HepG2 (cell line): ENCODE data around the gene HCRT. TPM values are rescaled to one million over a fixed set of nuclear protein-coding genes. Genes with fewer than 3 reads are reported as not detected.

Experiments used
- CAMTA2 ChIP-seq: sonication (generic); formaldehyde crosslinking; IDR thresholded peaks from 2 replicates; pipeline ENCODE4 v1.4.0; 2020; ENCODE audit warnings: mild to moderate bottlenecking, missing genetic modification reagents, borderline replicate concordance
- CREB1 ChIP-seq, 2 experiments: fragments of 450-650 bp in 1 of 2; IDR thresholded peaks; 2 replicates each; pipeline ENCODE4 v1.6.1; 2016 to 2017; ENCODE audit warnings: control low read depth in 1 of 2, mild to moderate bottlenecking in 1 of 2, missing compliant biosample characterization in 1 of 2, missing genetic modification characterization in 1 of 2
- ELF4 ChIP-seq: sonication (generic); formaldehyde crosslinking; IDR thresholded peaks from 2 replicates; pipeline ENCODE4 v1.5.0; 2020; ENCODE audit warnings: missing genetic modification reagents, mild to moderate bottlenecking, moderate library complexity, borderline replicate concordance
- HCFC1 ChIP-seq: fragments of 150-350 bp; IDR thresholded peaks from 2 replicates; pipeline ENCODE4 v1.6.1; 2014; ENCODE audit warnings: low read depth, low read length
- JUND ChIP-seq: sonication (generic); formaldehyde crosslinking; IDR thresholded peaks from 2 replicates; pipeline ENCODE4 v1.8.0; 2022; ENCODE audit warnings: mild to moderate bottlenecking, missing genetic modification reagents
- KDM2A ChIP-seq: sonication (generic); formaldehyde crosslinking; IDR thresholded peaks from 2 replicates; pipeline ENCODE4 v1.4.0; 2020; ENCODE audit warnings: low read depth, missing genetic modification reagents, borderline replicate concordance
- MAF1 ChIP-seq: sonication (generic); formaldehyde crosslinking; IDR thresholded peaks from 2 replicates; pipeline ENCODE4 v1.5.0; 2020; ENCODE audit warnings: missing genetic modification reagents, borderline replicate concordance
- MED8 ChIP-seq: sonication (generic); formaldehyde crosslinking; IDR thresholded peaks from 2 replicates; pipeline ENCODE4 v1.8.1; 2023; ENCODE audit warnings: mild to moderate bottlenecking, missing genetic modification reagents; ENCODE audit not compliant: insufficient replicate concordance
- MXD3 ChIP-seq: IDR thresholded peaks from 2 replicates; pipeline ENCODE4 v1.6.1; 2016; ENCODE audit warnings: mild to moderate bottlenecking, missing biosample characterization, missing genetic modification reagents
- MYNN ChIP-seq: sonication (generic); formaldehyde crosslinking; IDR thresholded peaks from 2 replicates; pipeline ENCODE4 v1.4.0; 2020; ENCODE audit warnings: mild to moderate bottlenecking, low read depth, missing genetic modification reagents
- NKX3-1 ChIP-seq: sonication (generic); formaldehyde crosslinking; IDR thresholded peaks from 2 replicates; pipeline ENCODE4 v1.5.0; 2020; ENCODE audit warnings: missing genetic modification reagents
- PBX3 ChIP-seq: sonication (generic); formaldehyde crosslinking; IDR thresholded peaks from 2 replicates; pipeline ENCODE4 v1.8.1; 2023; ENCODE audit warnings: missing genetic modification reagents, inconsistent platforms, borderline replicate concordance
- PITX1 ChIP-seq: sonication (generic); formaldehyde crosslinking; IDR thresholded peaks from 2 replicates; pipeline ENCODE4 v1.5.1; 2020; ENCODE audit warnings: mild to moderate bottlenecking, missing genetic modification reagents
- SRY ChIP-seq: sonication (generic); formaldehyde crosslinking; IDR thresholded peaks from 2 replicates; pipeline ENCODE4 v1.8.0; 2022; ENCODE audit warnings: mild to moderate bottlenecking, missing genetic modification reagents
- TFDP1 ChIP-seq: IDR thresholded peaks from 2 replicates; pipeline ENCODE4 v1.6.1; 2016; ENCODE audit warnings: missing compliant biosample characterization, missing genetic modification reagents, borderline replicate concordance
- ZBTB20 ChIP-seq: sonication (generic); formaldehyde crosslinking; IDR thresholded peaks from 2 replicates; pipeline ENCODE4 v1.8.1; 2023; ENCODE audit warnings: missing genetic modification reagents, low read depth, mild to moderate bottlenecking, borderline replicate concordance
- ZNF337 ChIP-seq: sonication (generic); formaldehyde crosslinking; IDR thresholded peaks from 2 replicates; pipeline ENCODE4 v1.5.1; 2020; ENCODE audit warnings: missing genetic modification reagents, low read depth, mild to moderate bottlenecking, borderline replicate concordance
- ZNF432 ChIP-seq: sonication (generic); formaldehyde crosslinking; IDR thresholded peaks from 2 replicates; pipeline ENCODE4 v1.5.0; 2020; ENCODE audit warnings: missing genetic modification reagents, mild to moderate bottlenecking, borderline replicate concordance
- ZNF510 ChIP-seq: sonication (generic); formaldehyde crosslinking; IDR thresholded peaks from 2 replicates; pipeline ENCODE4 v1.4.0; 2020; ENCODE audit warnings: low read depth, mild to moderate bottlenecking, missing genetic modification reagents
- ZNF746 ChIP-seq: sonication (generic); formaldehyde crosslinking; IDR thresholded peaks from 2 replicates; pipeline ENCODE4 v1.8.0; 2022; ENCODE audit warnings: mild to moderate bottlenecking, missing genetic modification reagents
- ZNF777 ChIP-seq: sonication (generic); formaldehyde crosslinking; IDR thresholded peaks from 2 replicates; pipeline ENCODE4 v1.4.0; 2020; ENCODE audit warnings: missing genetic modification reagents
- polyA plus RNA-seq, 8 experiments: library from polyadenylated mRNA; depleted of rRNA in 3 of 8; stranded (reverse) in 7 of 8; unstranded in 1 of 8; fragments of >200 nt; fragmentation: Illumina TruSeq in 4 of 8; extraction: Trizol in 4 of 8; gene quantifications; 2 replicates each; pipeline versions ENCODE4 v1.2.1 to v1.2.3, GENCODE V29; 2011 to 2016; ENCODE audit warnings: low read depth in 4 of 8, missing spikeins in 1 of 8, mixed read lengths in 1 of 8; ENCODE audit not compliant: insufficient read depth in 1 of 8
- total RNA-seq, 5 experiments: library from RNA; depleted of rRNA; stranded (reverse); fragments of >200 nt; fragmentation: Illumina TruSeq; extraction: Trizol; gene quantifications; 2 replicates each; pipeline ENCODE4 v1.2.3, GENCODE V29; 2016; ENCODE audit warnings: low read depth in 1 of 5
- TF ChIP-seq, protein P1 (sequence below): sonication (generic); formaldehyde crosslinking; IDR thresholded peaks from 2 replicates; pipeline ENCODE4 v1.5.1; 2020; ENCODE audit warnings: missing genetic modification reagents, mild to moderate bottlenecking, borderline replicate concordance
- TF ChIP-seq, protein P2 (sequence below): sonication (generic); formaldehyde crosslinking; IDR thresholded peaks from 2 replicates; pipeline ENCODE4 v1.4.0; 2020; ENCODE audit warnings: missing genetic modification reagents, borderline replicate concordance

HCRT gene
- total and polyA plus RNA-seq, 2 of the 13 experiments (the other 11 are each of a cell fraction or from before 2014, with no cell fraction given), result not detected

DNA sequence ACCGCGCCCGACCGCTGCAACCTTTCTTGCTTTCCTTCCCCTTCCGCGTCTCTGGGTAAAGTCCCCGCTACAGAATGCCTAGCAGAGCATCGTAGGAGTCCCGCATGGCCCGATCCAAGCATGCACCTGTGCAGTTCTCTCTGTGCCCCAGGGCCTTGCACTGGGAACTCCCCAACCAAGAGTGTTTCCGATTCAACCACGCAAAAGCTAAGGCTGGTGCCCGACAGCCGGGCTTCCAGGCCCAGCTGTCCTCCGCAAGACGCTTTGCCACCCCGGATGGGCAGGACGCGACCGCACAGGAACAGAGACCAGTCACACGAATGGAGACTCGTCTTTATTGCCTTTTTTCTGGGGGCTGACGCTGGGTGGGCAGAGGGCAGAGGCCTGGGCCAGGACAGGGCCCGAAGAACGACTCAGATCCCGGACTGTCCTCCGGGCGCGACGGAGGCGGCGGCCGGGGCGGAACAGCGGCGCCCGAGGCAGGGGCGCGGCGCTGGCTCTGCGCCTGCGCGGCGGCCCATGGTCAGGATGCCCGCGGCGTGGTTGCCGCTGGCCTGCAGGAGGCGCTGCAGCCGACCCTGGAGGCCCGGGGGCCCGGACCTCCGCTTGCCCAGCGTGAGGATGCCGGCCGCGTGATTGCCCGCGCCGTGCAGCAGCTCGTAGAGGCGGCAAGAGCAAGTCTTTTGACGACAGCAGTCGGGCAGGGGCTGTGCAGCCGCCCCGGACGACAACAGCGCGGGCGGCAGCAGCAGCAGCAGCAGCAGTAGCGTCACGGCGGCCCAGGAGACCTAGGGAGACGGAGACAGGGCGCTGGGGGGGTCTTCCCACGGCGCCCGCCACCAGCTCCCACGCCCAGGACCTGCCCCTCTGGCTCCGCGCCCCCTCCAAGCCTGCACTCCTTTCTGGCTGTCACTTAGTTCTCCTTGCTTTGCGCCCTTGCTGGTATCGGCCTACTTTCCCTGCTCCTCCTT is 1.2 kb downstream of the HCRT start (continued):
- TF ChIP-seq ZNF777 (CRISPR knock-in tag), result peak; percentile 68; the same call in 1 of the 2 replicates
- no peak; the same call in 1 of the 2 replicates for TF ChIP-seq JUND (CRISPR knock-in tag)
- TF ChIP-seq ZNF510 (CRISPR knock-in tag), result 0 out of 2 replicates have a peak, but pooled peaks have one; percentile 54
- peak; percentile 67; the same call in 1 of the 2 replicates for TF ChIP-seq CAMTA2 (CRISPR knock-in tag)
- peak; percentile 73 for TF ChIP-seq MYNN (CRISPR knock-in tag)
- TF ChIP-seq TFDP1 (CRISPR knock-in tag), result peak; percentile 94
- TF ChIP-seq CREB1 (IDR thresholded peaks at IDR 0.05), result no peak
- TF ChIP-seq CREB1 (CRISPR knock-in tag; IDR thresholded peaks at IDR 0.05), result no peak
- TF ChIP-seq MAF1, result peak; percentile 48; the same call in 1 of the 2 replicates
- TF ChIP-seq ZNF746 (CRISPR knock-in tag), result 0 out of 2 replicates have a peak, but pooled peaks have one; percentile 30
- TF ChIP-seq MED8 (CRISPR knock-in tag), result no peak
- no peak for TF ChIP-seq HCFC1
- no peak for TF ChIP-seq ZNF337 (CRISPR knock-in tag)
- TF ChIP-seq ZBTB20 (CRISPR knock-in tag), result peak; percentile 75; the same call in 1 of the 2 replicates
- peak; percentile 96 for TF ChIP-seq NKX3-1 (CRISPR knock-in tag)
- TF ChIP-seq, protein P1, sequence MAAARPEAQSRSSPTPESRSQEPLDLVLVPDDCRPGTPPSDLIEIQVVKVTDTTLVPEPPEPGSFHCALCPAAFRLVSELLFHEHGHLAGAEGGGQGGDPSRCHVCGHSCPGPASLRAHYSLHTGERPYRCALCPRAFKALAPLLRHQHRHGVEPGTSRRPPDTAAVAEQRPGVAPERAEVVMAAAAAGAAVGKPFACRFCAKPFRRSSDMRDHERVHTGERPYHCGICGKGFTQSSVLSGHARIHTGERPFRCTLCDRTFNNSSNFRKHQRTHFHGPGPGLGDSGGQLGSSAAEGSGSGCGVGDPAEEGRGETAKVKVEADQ (CRISPR knock-in tag), result peak; percentile 89
- TF ChIP-seq, protein P2, sequence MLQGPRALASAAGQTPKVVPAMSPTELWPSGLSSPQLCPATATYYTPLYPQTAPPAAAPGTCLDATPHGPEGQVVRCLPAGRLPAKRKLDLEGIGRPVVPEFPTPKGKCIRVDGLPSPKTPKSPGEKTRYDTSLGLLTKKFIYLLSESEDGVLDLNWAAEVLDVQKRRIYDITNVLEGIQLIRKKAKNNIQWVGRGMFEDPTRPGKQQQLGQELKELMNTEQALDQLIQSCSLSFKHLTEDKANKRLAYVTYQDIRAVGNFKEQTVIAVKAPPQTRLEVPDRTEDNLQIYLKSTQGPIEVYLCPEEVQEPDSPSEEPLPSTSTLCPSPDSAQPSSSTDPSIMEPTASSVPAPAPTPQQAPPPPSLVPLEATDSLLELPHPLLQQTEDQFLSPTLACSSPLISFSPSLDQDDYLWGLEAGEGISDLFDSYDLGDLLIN, result peak; percentile 90
- peak; percentile 41; the same call in 1 of the 2 replicates for TF ChIP-seq ELF4 (CRISPR knock-in tag)
- TF ChIP-seq PITX1 (CRISPR knock-in tag), result peak; percentile 48; the same call in 1 of the 2 replicates
- TF ChIP-seq MXD3 (CRISPR knock-in tag), result peak; percentile 74; the same call in 1 of the 2 replicates
- peak; percentile 91 for TF ChIP-seq KDM2A (CRISPR knock-in tag)
- no peak for TF ChIP-seq ZNF432
- peak; percentile 72; the same call in 1 of the 2 replicates for TF ChIP-seq PBX3
- no peak; the same call in 1 of the 2 replicates for TF ChIP-seq SRY (CRISPR knock-in tag)
